DMS153 treated with DMSO at 0.1 percent for 48 hours (cell line): ENCODE results near the gene CAMTA1.
"Not testable (repeated sequence)": the region's sequence is repeated elsewhere in the genome, so short reads cannot be mapped to it uniquely, and the experiment has no call there.

Experiments used
- DNase-seq: peaks from one replicate; lab custom pipeline; 2025; ENCODE audit not compliant: unreplicated experiment; lab: John Stamatoyannopoulos, UW

The CAMTA1 gene

GRCh38 chr1:7375329-7375728 is 590.1 kb downstream of the CAMTA1 start:
- DNase-seq: no peak

GRCh38 chr1:7375781-7376660 is 590.8 kb downstream of the CAMTA1 start:
- DNase-seq: no peak

- DNase-seq: no peak
Measured at GRCh38 chr1:7376676-7377075, 591.4 kb downstream of the CAMTA1 start.

GRCh38 chr1:7378346-7379130 is 593.3 kb downstream of the CAMTA1 start:
- no peak for DNase-seq

- peak; percentile 87 for DNase-seq
Measured at GRCh38 chr1:7379441-7379971, 594.3 kb downstream of the CAMTA1 start.

- not testable (repeated sequence) for DNase-seq
Measured at GRCh38 chr1:7380068-7380467, 594.8 kb downstream of the CAMTA1 start.

GRCh38 chr1:7380712-7381111 is 595.5 kb downstream of the CAMTA1 start:
- DNase-seq: no peak

GRCh38 chr1:7381729-7382128 is 596.5 kb downstream of the CAMTA1 start:
- DNase-seq: not testable (repeated sequence)

GRCh38 chr1:7382971-7383370 is 597.7 kb downstream of the CAMTA1 start:
- DNase-seq: no peak

- DNase-seq: no peak
Measured at GRCh38 chr1:7383671-7384520, 598.6 kb downstream of the CAMTA1 start.

GRCh38 chr1:7384679-7385078 is 599.4 kb downstream of the CAMTA1 start:
- no peak for DNase-seq

- DNase-seq: no peak
Measured at GRCh38 chr1:7385471-7386225, 600.4 kb downstream of the CAMTA1 start.

- DNase-seq: no peak
Measured at GRCh38 chr1:7386226-7387052, 601.2 kb downstream of the CAMTA1 start.

GRCh38 chr1:7387053-7387927 is 602.0 kb downstream of the CAMTA1 start:
- no peak for DNase-seq

- no peak for DNase-seq
Measured at GRCh38 chr1:7388141-7388487, 602.9 kb downstream of the CAMTA1 start.

GRCh38 chr1:7388488-7389185 is 603.4 kb downstream of the CAMTA1 start:
- no peak for DNase-seq

- DNase-seq: no peak
Measured at GRCh38 chr1:7389201-7389905, 604.1 kb downstream of the CAMTA1 start.
